ENCODE measurements around the gene CLNK. TPM values are rescaled to one million over a fixed set of nuclear protein-coding genes. Genes with fewer than 3 reads are reported as not detected.

The CLNK gene
- total RNA-seq, 1 experiment from 2014 or later = not detected

GRCh38 chr4:10694828-10695209, 10.3 kb upstream of the CLNK start:
- H3K9me2 ChIP-seq (ENCODE audit: insufficient read depth) = no peaks in the 10 kb centered on the region
- H3K27ac ChIP-seq (ENCODE audit: low read depth, low read length) = no peak overlapping the region
- H3K4me1 ChIP-seq (ENCODE audit: control insufficient read depth in 1 of 2, insufficient read depth in 2 of 2, low read length in 2 of 2) = no peaks in the 10 kb centered on the region
- no peaks in the 10 kb centered on the region for H3K9me3 ChIP-seq (ENCODE audit: control insufficient read depth in 1 of 2, insufficient read depth in 1 of 2, low read depth in 1 of 2, low read length in 2 of 2)
- ChIA-PET RAD21 (ENCODE audit: low non-redundant PET in 1 of 2, low total read pairs in 2 of 2, uncharacterized antibody in 2 of 2, unreplicated experiment in 2 of 2) (no interaction called here), CTCF (no interaction called here), POLR2A (no interaction called here)
- H3K79me2 ChIP-seq (ENCODE audit: insufficient read depth, low read length) = no peaks in the 10 kb centered on the region
- H3K9ac ChIP-seq (ENCODE audit: low read length) = no peak overlapping the region
- no peaks in the 10 kb centered on the region for H3K36me3 ChIP-seq (ENCODE audit: control insufficient read depth in 1 of 2, insufficient read depth in 2 of 2, low read length in 2 of 2)
- TF ChIP-seq TCF7L2 (IDR thresholded peaks at IDR 0.05; ENCODE audit: borderline replicate concordance, extremely low read depth, insufficient read depth, insufficient read length) (no peak), CEBPB (IDR thresholded peaks at IDR 0.05; ENCODE audit: low read depth) (no peak), EZH2phosphoT487 (IDR thresholded peaks at IDR 0.05; ENCODE audit: borderline replicate concordance) (no peak), YY1 (IDR thresholded peaks at IDR 0.05; ENCODE audit: extremely low read depth, insufficient replicate concordance, low read depth, low read length) (no peak)
- no peaks in the 10 kb centered on the region for H3K27me3 ChIP-seq (ENCODE audit: insufficient read depth, low read length)
- no peak overlapping the region for H3K4me3 ChIP-seq (replicated peaks in 1 of 2; ENCODE audit: low read depth in 1 of 2, low read length in 2 of 2)
- H2AFZ ChIP-seq (ENCODE audit: low read depth, low read length, poor library complexity, severe bottlenecking) = no peak overlapping the region
- H3K4me2 ChIP-seq (ENCODE audit: low read length) = no peak overlapping the region
- no peak for ATAC-seq
- BruUV-seq (replicated peaks) = no TSS peak
- intact Hi-C loops (cut with micrococcal nuclease) = no loop called here
- DNase-seq (ENCODE audit: low read depth, low spot score) = no peak
- no peaks in the 10 kb centered on the region for H4K20me1 ChIP-seq (ENCODE audit: insufficient read depth)

GRCh38 chr4:10694151-10694827, 9.7 kb upstream of the CLNK start:
- Histone ChIP-seq H3K9ac (ENCODE audit: low read length) (no peak overlapping the region), H3K4me3 (replicated peaks in 1 of 2; ENCODE audit: low read depth in 1 of 2, low read length in 2 of 2) (no peak overlapping the region), H3K79me2 (ENCODE audit: insufficient read depth, low read length) (no peaks in the 10 kb centered on the region), H3K4me1 (ENCODE audit: control insufficient read depth in 1 of 2, insufficient read depth in 2 of 2, low read length in 2 of 2) (no peaks in the 10 kb centered on the region), H3K4me2 (ENCODE audit: low read length) (no peak overlapping the region), H2AFZ (ENCODE audit: low read depth, low read length, poor library complexity, severe bottlenecking) (no peak overlapping the region), H3K27me3 (ENCODE audit: insufficient read depth, low read length) (no peaks in the 10 kb centered on the region), H3K9me3 (ENCODE audit: control insufficient read depth in 1 of 2, insufficient read depth in 1 of 2, low read depth in 1 of 2, low read length in 2 of 2) (no peaks in the 10 kb centered on the region), H3K36me3 (ENCODE audit: control insufficient read depth in 1 of 2, insufficient read depth in 2 of 2, low read length in 2 of 2) (no peaks in the 10 kb centered on the region), H3K9me2 (ENCODE audit: insufficient read depth) (no peaks in the 10 kb centered on the region), H4K20me1 (ENCODE audit: insufficient read depth) (no peaks in the 10 kb centered on the region), H3K27ac (ENCODE audit: low read depth, low read length) (no peak overlapping the region)
- BruUV-seq (replicated peaks) = no TSS peak
- ChIA-PET RAD21 (ENCODE audit: low non-redundant PET in 1 of 2, low total read pairs in 2 of 2, uncharacterized antibody in 2 of 2, unreplicated experiment in 2 of 2) (no interaction called here), POLR2A (no interaction called here), CTCF (no interaction called here)
- intact Hi-C loops (cut with micrococcal nuclease) = no loop called here
- no peak for DNase-seq (ENCODE audit: low read depth, low spot score)
- no peak for ATAC-seq
- no peak for TF ChIP-seq EZH2phosphoT487 (IDR thresholded peaks at IDR 0.05; ENCODE audit: borderline replicate concordance)
- TF ChIP-seq SRF (IDR thresholded peaks at IDR 0.05; ENCODE audit: low read depth) = no peak

Data from HCT116 (cell line).